HG03558 (cell line): ENCODE measurements around the gene MTMR6.
"Not testable (repeated sequence)": the region's sequence is repeated elsewhere in the genome, so short reads cannot be mapped to it uniquely, and the experiment has no call there.

Experiments used
- ATAC-seq: cut with Tn5 transposase; IDR thresholded peaks from one replicate; pipeline ENCODE4 v1.9.1; 2021; ENCODE audit warnings: moderate number of reproducible peaks; ENCODE audit not compliant: unreplicated experiment; ENCODE audit errors: extremely low read depth

The MTMR6 gene

DNA sequence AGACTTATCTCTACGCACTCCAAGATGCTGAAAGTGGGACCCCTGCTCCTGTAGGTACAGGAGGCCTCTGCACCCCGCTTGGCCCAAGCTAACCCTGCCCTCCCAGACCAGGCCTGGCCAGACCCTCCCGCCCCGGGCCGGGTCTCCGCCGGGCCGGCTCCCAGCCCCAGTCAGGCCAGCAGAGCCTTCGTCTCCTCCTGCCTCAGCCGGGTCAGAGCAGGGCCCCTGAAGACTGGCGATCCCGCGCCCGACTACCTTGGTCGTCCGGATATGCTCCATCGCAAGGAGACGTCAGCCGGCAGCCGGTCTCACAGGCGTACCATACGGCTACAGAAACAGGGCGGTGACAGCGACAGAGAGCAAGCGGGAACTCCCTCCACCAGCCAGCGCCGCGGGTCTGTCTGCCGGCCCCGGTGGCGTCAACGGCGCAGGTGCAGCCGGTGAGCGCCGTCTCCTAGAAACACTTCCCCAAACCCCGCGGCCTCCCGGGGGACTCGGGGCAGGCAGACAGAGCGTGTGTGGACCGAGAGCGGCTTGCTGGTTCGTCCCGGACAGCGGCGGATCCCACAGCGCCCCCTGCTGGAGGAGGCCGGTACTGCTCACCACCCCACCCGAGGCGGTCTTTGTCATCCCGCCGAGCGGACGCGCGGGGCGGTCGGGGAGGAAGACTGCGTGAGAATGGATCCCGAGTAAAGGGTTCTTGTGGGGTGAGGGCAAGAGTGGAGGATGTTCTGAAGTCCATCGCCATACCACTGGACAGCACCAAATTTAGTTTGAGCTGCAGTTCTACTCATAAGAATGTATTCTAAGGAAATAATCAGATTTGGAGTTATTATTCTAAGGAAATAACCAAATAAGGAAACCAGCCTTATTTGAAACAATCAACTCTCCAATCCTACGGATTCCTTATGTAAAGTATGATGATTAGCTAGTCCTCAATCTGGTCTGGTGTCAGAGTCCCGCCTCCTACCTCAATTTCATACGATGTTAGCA lies at the start of gene MTMR6:
Gene MTMR6 (minus strand): TSS at position 520 of the 993 bp plus-strand sequence. CDS start 241 bp downstream, at position 279.
- peak; percentile 93 for ATAC-seq

DNA sequence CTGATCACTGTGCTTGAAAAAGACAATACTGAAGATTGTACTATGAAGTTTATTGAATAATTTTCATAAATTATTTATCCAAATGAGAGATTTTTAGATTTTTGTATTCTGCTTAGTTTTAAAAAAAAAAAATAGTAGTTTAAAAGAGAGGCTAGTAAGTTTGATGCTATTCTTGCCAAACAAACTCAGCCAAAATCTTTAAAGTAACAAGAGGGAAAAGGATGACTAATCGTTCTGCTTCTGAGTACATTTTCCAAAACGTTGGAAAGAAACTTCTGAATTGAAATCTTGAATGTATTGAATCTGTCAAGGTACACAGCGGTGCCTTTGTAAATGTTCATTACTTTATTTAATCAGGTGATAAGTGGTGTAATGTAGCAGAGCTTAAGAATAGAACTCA lies 48.6 kb upstream of the MTMR6 start:
- ATAC-seq = no peak

DNA sequence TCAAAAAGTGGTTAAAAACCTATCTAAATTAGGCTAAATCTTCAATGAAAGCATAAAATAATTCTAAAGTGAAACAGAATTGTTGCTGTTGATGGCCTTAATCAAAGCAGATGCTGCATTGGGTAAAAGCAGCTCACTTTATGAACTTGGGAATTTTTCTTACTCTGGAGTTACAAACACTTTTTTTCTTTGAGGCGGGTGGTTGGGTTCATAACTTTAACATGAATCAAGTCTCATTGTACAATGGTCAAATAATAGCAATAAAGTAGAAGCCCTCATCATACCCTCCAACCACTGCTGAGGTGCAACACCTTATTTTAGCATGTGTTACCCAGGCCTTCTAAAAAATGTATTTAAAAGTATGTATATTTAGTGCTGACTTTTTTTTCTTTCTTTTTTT lies 43.3 kb upstream of the MTMR6 start:
- no peak for ATAC-seq

DNA sequence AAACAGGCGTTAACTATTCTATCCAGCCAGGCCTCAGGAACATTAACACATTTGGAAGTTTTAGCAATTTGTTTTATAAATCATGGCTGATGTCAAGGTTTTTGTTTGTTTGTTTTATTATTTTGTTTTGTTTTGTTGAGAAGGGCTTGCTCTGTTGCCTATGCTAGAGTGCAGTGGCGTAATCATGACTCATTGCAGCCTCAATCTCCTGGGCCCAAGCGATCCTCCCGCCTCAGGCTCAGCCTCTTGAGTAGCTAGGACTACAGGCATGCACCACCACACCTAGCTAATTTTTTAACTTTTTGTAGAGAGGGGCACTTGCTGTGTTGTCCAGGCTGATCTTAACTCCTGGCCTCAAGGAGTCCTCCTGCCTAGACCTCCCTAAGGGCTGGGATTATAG lies 42.4 kb upstream of the MTMR6 start:
- no peak for ATAC-seq

DNA sequence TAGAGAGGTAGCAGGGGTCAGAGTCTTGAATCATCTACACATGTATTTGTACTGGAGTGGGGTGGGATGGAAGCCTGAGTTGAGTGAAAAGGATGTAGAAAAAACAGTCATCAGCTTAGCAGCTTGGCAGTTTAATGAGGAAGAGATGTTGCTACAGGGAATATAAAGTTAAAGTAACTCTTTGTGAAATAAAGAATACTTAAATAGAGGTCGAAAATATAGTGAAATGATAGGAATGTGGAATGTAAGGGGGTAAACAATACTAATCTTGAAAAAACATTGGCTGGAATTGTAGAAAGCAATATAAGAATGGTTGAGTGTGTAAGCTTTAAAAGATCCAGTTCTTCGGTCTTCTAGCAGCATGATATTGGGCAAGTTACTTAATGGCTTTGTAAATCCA lies 36.8 kb upstream of the MTMR6 start:
- ATAC-seq = no peak

DNA sequence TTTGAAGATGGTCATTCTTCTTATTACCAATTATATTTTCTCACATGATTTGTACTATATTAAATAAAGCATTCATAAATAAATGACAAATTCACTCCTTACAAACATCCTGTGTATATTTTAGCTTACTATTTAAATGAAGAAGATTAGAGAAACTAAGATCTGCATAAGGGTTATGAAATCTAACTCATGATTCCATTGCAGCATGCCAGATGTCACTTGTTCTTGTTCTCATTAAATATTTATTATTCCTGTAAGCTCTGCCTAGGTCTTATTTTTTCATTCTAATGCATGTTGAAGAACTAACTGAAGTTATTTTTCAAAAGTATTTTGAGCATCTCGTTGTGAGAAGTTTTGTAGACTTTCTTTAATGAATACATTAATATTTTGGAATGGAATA lies 32.5 kb upstream of the MTMR6 start:
- no peak for ATAC-seq

DNA sequence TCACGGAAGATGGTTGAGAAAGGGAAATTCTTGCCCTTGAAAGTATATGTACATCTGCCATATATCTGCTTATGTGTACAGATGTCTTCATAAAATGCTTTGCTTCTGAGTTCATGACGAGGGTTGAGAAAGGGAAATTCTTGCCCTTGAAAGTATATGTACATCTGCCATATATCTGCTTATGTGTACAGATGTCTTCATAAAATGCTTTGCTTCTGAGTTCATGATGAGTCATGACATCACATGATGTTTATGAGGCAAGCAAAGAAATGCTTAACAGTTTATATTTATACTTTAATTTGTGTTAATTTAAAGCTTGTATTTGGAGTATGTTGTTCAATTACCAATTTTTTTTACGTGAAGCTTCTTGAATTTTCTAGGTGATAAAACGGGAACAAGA lies 31.7 kb upstream of the MTMR6 start:
- not testable (repeated sequence) for ATAC-seq

DNA sequence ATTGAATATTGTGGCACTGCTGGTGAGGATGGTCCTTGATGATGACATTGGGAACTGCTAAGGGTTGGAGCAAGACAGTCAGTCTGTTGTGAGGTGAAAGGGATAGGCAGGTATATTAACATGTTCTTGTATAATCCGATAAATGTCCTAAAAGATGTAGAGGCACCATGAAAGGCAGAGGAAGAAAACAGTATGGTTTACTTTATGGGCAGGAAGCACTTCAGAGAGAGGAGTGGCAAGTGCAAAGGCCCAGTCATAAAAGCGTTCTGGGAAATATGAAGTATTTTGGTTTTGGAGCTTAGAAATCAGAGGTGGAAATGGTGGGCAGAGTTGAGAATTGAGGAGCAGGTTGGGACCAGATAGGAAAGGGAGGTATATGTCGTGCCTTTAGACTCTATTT lies 23.6 kb upstream of the MTMR6 start:
- ATAC-seq = no peak

DNA sequence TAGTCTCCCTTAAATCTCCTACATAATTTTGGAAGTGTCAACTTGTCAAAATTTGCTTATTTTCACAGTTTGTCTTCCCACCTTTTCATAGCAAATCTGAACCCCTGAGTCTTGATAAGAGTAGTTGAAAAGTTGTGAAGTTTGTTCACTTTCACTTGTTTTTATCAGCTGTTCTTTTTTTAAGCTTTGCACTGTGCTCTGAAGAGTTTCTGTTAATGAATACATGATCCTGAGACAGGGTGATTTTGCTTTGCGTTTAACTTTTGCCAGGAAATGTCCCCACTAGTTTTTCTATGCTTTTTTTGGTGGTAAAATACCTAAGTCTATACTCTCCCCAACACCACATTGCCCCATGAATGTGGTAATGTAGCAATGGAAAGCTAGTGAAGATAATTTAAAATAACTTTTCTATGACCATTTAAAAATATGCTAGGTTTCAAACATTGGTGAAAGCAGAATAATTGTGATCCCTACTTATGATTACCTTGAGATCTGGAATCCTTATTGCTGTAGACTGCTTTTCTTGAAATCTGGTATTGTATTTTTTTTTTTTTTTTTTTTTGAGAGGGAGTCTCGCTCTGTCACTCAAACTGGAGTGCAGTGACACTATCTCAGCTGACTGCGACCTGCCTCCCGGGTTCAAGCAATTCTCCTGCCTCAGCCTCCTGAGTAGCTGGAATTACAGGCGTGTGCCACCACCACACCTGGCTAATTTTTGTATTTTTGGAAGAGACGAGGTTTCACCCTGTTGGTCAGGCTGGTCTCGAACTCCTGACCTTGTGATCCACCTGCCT lies 19.6 kb upstream of the MTMR6 start:
- ATAC-seq = no peak

DNA sequence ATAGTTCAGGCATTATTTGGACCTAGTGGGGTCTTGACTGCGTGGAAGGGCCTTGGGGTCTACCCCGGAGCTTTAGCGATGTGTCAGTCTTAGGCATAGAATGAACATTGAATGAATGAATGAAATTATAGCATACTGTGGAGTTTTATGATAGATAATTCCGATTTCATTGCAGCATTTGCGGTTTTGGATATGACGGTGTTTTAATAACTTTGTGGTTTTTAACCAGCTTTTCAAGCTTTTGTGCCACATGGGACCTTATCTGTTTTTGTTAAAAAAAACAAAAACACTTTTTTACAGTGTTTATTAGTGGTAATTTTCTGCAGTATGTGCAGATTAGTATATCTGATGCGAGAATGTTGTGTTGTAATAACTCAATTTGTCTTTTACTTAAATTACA lies 14.8 kb upstream of the MTMR6 start:
- ATAC-seq = no peak

DNA sequence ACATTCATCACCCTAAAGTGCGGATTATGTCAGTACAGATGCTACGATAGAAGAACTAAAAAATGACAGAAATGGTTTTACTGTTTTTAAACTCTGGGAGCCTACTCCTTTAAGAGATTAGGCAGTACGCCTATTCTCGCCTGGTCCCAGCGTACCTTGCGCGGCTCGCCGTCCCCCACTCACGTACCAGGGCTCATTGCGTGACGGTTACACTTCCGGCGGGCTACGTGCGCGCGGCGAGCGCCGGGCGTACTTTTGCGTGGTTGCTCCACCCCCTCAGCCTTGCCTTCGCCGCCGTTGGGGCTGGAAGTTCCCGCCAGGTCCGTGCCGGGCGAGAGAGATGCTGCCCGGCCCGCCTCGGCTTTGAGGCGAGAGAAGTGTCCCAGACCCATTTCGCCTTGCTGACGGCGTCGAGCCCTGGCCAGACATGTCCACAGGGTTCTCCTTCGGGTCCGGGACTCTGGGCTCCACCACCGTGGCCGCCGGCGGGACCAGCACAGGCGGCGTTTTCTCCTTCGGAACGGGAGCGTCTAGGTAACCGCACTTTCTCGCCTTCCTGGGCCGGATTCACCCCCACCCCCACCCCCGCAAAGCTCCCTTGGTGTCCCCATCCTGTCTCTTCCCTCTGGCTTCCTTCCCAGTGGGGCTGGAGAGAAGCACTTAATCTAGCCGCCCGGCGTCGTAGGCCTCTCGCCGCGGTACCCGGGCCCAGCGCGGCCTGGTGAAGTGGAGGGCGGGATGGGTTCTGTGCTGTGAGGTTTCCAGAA lies 14.2 kb upstream of the MTMR6 start, which contains the start of gene NUP58:
Gene NUP58 (plus strand): TSS at position 279 of the 767 bp plus-strand sequence. CDS start 149 bp downstream, at position 428.
- peak; percentile 97 for ATAC-seq

DNA sequence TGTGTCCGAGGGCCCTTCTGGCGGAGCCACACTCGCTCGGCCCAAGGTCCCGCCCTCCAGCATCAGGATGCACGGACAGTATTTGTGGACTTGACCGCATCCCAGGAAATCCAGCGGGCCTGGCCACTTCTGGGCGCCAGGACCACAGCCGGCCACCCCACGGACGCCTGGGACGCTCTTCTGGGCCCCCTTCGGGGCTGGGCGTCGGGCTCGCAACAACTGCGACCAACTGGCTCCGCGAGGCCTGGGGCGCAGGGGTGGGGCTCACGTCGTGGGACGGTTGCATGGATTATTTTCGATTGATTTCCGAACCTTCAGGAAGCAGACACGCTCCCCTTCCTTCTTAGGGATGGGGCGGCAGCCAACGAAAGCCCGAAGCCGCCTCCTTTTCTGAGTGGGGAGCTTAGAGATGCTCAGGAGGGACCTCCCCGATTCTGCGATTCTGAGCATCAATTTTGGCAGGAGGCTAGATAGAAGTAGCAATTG lies 13.6 kb upstream of the MTMR6 start:
- ATAC-seq = no peak

DNA sequence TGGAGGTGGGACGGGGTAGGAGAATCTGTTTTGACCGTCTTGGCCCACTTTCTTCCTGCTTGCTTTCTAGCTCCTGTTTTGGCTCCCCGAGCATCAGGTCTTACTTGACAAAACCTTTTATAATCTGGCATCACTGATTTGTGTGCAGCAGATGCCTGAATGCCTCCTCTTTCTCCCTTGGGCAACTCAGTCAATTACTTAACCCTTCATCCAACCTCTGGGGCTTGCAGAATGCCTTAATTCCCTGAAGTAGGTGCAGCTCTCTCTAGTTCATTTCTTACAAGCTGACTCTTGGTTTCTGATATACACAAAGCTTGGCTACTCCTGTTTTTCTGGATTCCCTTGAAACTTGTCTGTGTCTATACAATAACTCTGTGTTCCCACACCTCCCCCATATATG lies 8.4 kb upstream of the MTMR6 start:
- no peak for ATAC-seq

DNA sequence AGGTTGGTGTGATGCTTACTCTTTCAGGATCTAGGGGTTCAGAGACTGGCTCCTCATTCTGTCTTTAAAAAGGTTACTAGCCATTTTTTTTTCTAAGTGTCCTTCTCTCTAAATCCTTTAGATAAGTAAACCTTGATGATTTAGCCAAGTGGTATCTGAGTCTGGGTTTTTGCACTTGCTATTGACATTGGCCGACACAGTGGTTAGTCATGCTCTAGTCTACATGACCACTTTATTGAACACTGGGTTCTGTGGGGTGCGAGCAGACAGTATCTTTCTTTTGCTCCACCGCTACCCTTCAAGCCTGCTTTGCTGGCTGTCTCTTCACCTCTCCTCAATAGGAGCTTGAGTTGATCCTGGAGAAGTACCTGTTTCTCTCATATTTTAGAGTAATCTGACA lies 7.9 kb upstream of the MTMR6 start:
- no peak for ATAC-seq

DNA sequence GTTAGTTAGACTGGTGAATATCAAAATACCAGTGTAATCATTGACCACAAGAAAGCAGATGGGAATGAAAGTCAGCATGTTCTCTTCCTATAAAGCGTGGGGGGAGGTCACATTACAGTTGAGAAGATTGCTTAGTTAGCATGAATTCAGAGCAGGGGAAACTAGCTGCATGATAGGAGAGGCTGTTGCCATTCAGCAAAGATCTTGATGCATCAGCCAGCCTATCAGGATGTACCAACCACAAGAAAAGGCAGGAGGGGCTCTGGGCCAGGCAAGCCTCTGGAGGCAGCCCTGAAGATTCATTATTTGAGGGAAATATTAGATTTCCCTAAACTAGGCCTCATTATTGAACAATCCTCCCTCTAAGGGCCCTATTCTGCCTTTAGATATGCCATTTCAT lies 5.0 kb upstream of the MTMR6 start:
- no peak for ATAC-seq

DNA sequence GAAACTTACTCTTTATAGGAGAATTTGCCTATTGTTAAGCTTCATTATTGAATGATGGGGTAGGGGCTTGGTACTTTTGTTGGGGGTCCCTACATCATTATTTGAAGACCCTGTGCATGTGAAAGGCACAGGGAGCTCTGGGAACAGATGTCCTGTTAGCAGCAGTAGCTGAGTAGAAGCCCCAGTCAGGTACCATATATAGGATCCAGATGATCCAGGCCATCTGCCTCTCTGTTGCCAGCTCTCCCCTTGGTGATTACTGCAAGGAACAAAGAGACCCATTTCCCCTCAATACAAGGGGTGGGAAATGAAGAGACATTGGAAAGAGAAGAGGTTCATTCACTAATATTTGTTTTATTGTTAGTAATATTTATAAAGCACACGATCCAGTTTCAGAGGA lies 4.4 kb upstream of the MTMR6 start:
- no peak for ATAC-seq

DNA sequence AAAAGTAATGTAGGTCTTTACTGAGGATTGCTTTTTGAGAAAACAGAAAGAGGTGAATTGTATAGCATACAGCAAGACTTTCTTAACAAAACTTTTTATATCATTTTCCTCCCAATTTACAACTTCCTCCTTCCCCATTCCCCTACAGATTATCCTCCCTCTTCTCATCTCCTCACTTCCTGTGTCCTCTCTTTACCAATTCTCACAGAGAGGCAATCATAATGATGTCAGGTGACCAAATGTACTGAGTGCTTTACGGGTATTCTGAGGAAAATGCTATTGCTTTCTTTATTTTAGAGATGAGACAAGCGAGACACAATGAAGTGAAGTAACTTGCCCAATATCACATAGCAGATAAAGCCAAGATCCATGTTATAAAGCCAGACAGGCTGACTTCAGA lies 1.7 kb upstream of the MTMR6 start:
- ATAC-seq = no peak

DNA sequence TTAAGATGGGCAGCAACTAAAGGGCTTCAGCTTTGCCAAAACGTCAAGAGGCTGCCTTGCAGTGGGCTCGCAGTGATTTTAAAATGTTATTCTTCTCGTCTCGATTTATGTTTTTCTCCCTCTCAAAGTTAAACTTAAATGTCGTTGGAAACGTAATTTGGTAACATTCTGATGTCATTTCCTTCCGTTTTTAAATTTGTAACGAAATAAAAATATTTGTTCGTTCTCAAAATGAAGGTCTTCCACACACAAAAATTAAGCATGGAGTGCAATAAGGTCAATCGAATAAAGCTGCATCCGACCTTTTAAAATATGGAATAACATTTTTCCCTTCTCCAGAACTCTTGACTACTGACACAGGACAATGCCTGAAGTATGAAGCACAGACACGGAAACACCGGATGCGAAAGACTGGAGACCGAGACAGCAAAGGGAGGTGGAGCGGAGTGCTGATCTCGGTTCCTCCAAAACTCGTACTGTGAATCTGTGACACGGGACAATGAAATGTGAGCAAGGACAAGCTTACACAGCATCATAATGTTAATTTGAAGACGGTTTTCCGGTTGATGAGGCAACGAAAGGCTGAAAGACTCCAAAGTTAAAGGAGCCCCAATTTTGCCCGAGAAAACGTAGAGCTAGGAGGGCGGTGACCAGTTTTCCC lies 850 bp downstream of the MTMR6 start:
- no peak for ATAC-seq

DNA sequence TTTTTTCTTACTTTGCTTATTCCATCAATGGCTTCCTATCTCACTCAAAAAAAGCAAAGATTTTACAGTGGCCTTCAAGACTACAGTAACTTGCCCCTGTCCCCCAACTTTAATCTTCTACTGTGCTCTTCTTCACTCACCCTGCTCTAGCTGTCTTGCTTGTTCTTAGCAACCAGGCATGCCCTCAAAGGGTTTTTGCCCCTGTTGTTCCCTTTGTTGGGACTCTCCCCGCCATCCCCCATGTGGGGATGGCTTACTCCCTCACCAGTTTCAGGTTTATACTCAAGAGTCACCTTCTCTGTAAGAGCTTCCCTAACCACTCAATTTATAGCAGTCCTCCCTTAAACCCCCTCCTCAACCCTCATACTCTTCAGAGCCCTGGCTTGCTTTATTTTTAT lies 5.4 kb downstream of the MTMR6 start:
- peak; percentile 31 for ATAC-seq
